MM.1S (cell line): ENCODE data around the gene DPCD.

ENCODE experiments used
- DNase-seq: peaks from one replicate; pipeline ENCODE4 v3.0.0-alpha.2; 2015
- H2AFZ ChIP-seq: fragments of 300-600 bp; sonication (generic); 2 replicates; pipeline ENCODE4 v1.6.0; 2016; ENCODE audit warnings: antibody characterized with exemption, low read length
- H3F3A ChIP-seq: fragments of 300-600 bp; sonication (generic); 2 replicates; pipeline ENCODE4 v1.6.1; 2016; ENCODE audit warnings: mild to moderate bottlenecking, antibody characterized with exemption, low read length, moderate library complexity, mixed read lengths; ENCODE audit not compliant: insufficient read depth
- H3K27ac ChIP-seq: fragments of 300-600 bp; sonication (generic); 2 replicates; pipeline ENCODE4 v1.5.1; 2016; ENCODE audit warnings: mild to moderate bottlenecking, low read length
- H3K27me3 ChIP-seq: fragments of 300-600 bp; sonication (generic); replicated peaks from 2 replicates; pipeline ENCODE4 v1.6.0; 2016; ENCODE audit warnings: low read length; ENCODE audit not compliant: insufficient read depth
- H3K36me3 ChIP-seq: fragments of 300-600 bp; sonication (generic); replicated peaks from 2 replicates; pipeline ENCODE4 v1.6.1; 2016; ENCODE audit warnings: mild to moderate bottlenecking, low read length, mixed read lengths; ENCODE audit not compliant: insufficient read depth
- H3K4me1 ChIP-seq: fragments of 300-600 bp; sonication (generic); 2 replicates; pipeline ENCODE4 v1.6.1; 2016; ENCODE audit warnings: low read length, mixed read lengths
- H3K4me2 ChIP-seq: fragments of 300-600 bp; sonication (generic); 2 replicates; pipeline ENCODE4 v1.6.0; 2016; ENCODE audit warnings: low read depth, low read length
- H3K4me3 ChIP-seq: fragments of 300-600 bp; sonication (generic); 2 replicates; pipeline ENCODE4 v1.5.1; 2016; ENCODE audit warnings: low read length, mixed read lengths
- H3K79me2 ChIP-seq: fragments of 300-600 bp; sonication (generic); 2 replicates; pipeline ENCODE4 v1.6.1; 2016; ENCODE audit warnings: mixed run types, low read length, mixed read lengths
- H3K9ac ChIP-seq: fragments of 300-600 bp; sonication (generic); 2 replicates; pipeline ENCODE4 v1.6.1; 2016; ENCODE audit warnings: low read length, mixed read lengths
- H3K9me2 ChIP-seq: fragments of 300-600 bp; sonication (generic); replicated peaks from 2 replicates; pipeline ENCODE4 v1.6.1; 2016; ENCODE audit warnings: mild to moderate bottlenecking, low read length, mixed read lengths; ENCODE audit not compliant: insufficient read depth
- H3K9me3 ChIP-seq: fragments of 300-600 bp; sonication (generic); replicated peaks from 2 replicates; pipeline ENCODE4 v1.6.1; 2016; ENCODE audit warnings: mild to moderate bottlenecking, low read length, mixed read lengths; ENCODE audit not compliant: insufficient read depth
- H4K20me1 ChIP-seq: fragments of 300-600 bp; sonication (generic); 2 replicates; pipeline ENCODE4 v1.6.1; 2016; ENCODE audit warnings: mild to moderate bottlenecking, low read length, moderate library complexity, mixed read lengths; ENCODE audit not compliant: insufficient read depth
- CTCF ChIP-seq: fragments of 300-600 bp; sonication (generic); IDR thresholded peaks from 2 replicates; pipeline ENCODE4 v1.5.1; 2016; ENCODE audit warnings: antibody characterized with exemption, low read length, mixed read lengths
- EZH2 ChIP-seq: fragments of 300-600 bp; sonication (generic); optimal IDR thresholded peaks from 2 replicates; pipeline ENCODE3; 2017; ENCODE audit warnings: low read depth, mild to moderate bottlenecking, antibody characterized with exemption, low read length, mixed read lengths
- EZH2phosphoT487 ChIP-seq: fragments of 300-600 bp; sonication (generic); IDR thresholded peaks from 2 replicates; pipeline ENCODE4 v1.6.1; 2018; ENCODE audit warnings: antibody characterized with exemption, low read length

Gene DPCD

GRCh38 chr10:101651336-101651735 is 63.2 kb downstream of the DPCD start:
- no peak overlapping the region for H3K4me3 ChIP-seq
- no peaks in the 10 kb centered on the region for H3F3A ChIP-seq
- no peaks in the 10 kb centered on the region for H3K36me3 ChIP-seq
- H3K4me2 ChIP-seq = no peak overlapping the region
- TF ChIP-seq CTCF = no peak
- TF ChIP-seq EZH2phosphoT487 = no peak
- TF ChIP-seq EZH2 = no peak
- H3K9ac ChIP-seq = no peak overlapping the region
- H3K4me1 ChIP-seq = no peaks in the 10 kb centered on the region
- H3K27ac ChIP-seq = no peak overlapping the region
- no peaks in the 10 kb centered on the region for H4K20me1 ChIP-seq
- H3K9me3 ChIP-seq = no peaks in the 10 kb centered on the region
- no peaks in the 10 kb centered on the region for H3K27me3 ChIP-seq
- H3K9me2 ChIP-seq = no peaks in the 10 kb centered on the region
- no peaks in the 10 kb centered on the region for H3K79me2 ChIP-seq
- H2AFZ ChIP-seq = no peak overlapping the region
- no peak for DNase-seq

GRCh38 chr10:101653536-101653935 is 65.4 kb downstream of the DPCD start:
- no peak overlapping the region for H3K4me2 ChIP-seq
- H3K9me2 ChIP-seq = no peaks in the 10 kb centered on the region
- H2AFZ ChIP-seq = no peak overlapping the region
- no peaks in the 10 kb centered on the region for H3K27me3 ChIP-seq
- H3K4me3 ChIP-seq = no peak overlapping the region
- no peak for DNase-seq
- H3K9ac ChIP-seq = no peak overlapping the region
- H3K27ac ChIP-seq = no peak overlapping the region
- no peaks in the 10 kb centered on the region for H3K36me3 ChIP-seq
- TF ChIP-seq EZH2phosphoT487 (no peak), CTCF (no peak), EZH2 (no peak)
- H3F3A ChIP-seq = no peaks in the 10 kb centered on the region
- H4K20me1 ChIP-seq = no peaks in the 10 kb centered on the region
- no peaks in the 10 kb centered on the region for H3K4me1 ChIP-seq
- no peaks in the 10 kb centered on the region for H3K79me2 ChIP-seq
- H3K9me3 ChIP-seq = no peaks in the 10 kb centered on the region

GRCh38 chr10:101655570-101655969 is 67.4 kb downstream of the DPCD start:
- no peaks in the 10 kb centered on the region for H3K79me2 ChIP-seq
- H3K4me1 ChIP-seq = no peaks in the 10 kb centered on the region
- no peak overlapping the region for H3K4me2 ChIP-seq
- no peak overlapping the region for H3K9ac ChIP-seq
- no peak overlapping the region for H3K27ac ChIP-seq
- no peak for DNase-seq
- no peaks in the 10 kb centered on the region for H3K9me2 ChIP-seq
- no peak for TF ChIP-seq EZH2
- no peak for TF ChIP-seq CTCF
- TF ChIP-seq EZH2phosphoT487 = no peak
- no peaks in the 10 kb centered on the region for H3F3A ChIP-seq
- no peaks in the 10 kb centered on the region for H3K36me3 ChIP-seq
- H3K9me3 ChIP-seq = no peaks in the 10 kb centered on the region
- H2AFZ ChIP-seq = no peak overlapping the region
- no peak overlapping the region for H3K4me3 ChIP-seq
- H3K27me3 ChIP-seq = no peaks in the 10 kb centered on the region
- no peaks in the 10 kb centered on the region for H4K20me1 ChIP-seq

- no peak overlapping the region for H3K4me2 ChIP-seq
- TF ChIP-seq EZH2 (no peak), CTCF (no peak), EZH2phosphoT487 (no peak)
- DNase-seq = no peak
- H3F3A ChIP-seq = no peaks in the 10 kb centered on the region
- no peaks in the 10 kb centered on the region for H3K4me1 ChIP-seq
- no peak overlapping the region for H3K27ac ChIP-seq
- no peak overlapping the region for H2AFZ ChIP-seq
- H4K20me1 ChIP-seq = no peaks in the 10 kb centered on the region
- H3K4me3 ChIP-seq = no peak overlapping the region
- no peaks in the 10 kb centered on the region for H3K27me3 ChIP-seq
- H3K9me2 ChIP-seq = no peaks in the 10 kb centered on the region
- H3K79me2 ChIP-seq = no peaks in the 10 kb centered on the region
- H3K9ac ChIP-seq = no peak overlapping the region
- no peaks in the 10 kb centered on the region for H3K36me3 ChIP-seq
- no peaks in the 10 kb centered on the region for H3K9me3 ChIP-seq
Measured at GRCh38 chr10:101656890-101657289, 68.8 kb downstream of the DPCD start.
